Omental fat pad (tissue), 4 donors: ENCODE results near the gene CAMK4. TPM values are rescaled to one million over a fixed set of nuclear protein-coding genes. Genes with fewer than 3 reads are reported as not detected.

Experiments used
- ATAC-seq: fragments of 150-250 bp; one replicate; pipeline ENCODE4 v1.9.1; 2016; ENCODE audit warnings: mild to moderate bottlenecking, moderate library complexity; ENCODE audit not compliant: low FRiP score
- DNase-seq: peaks from one replicate; pipeline ENCODE4 v3.0.0-alpha.2; 2019; ENCODE audit warnings: low spot score
- CTCF ChIP-seq, 3 donors: fragments of 450-650 bp; IDR thresholded peaks; one replicate each; pipeline ENCODE4 v1.5.1; 2016 to 2017; ENCODE audit warnings: antibody characterized with exemption in 3 of 3, mild to moderate bottlenecking in 3 of 3, moderate library complexity in 2 of 3
- total RNA-seq, 4 donors: library from RNA; depleted of rRNA; stranded (reverse); fragments of >200 nt; gene quantifications; one replicate each; pipeline ENCODE4 v1.1.0, GENCODE V29; 2016

The CAMK4 gene
- total RNA-seq, 4 donors from 2014 or later, result 0.44 to 3.8 (median 1.7) TPM

GRCh38 chr5:111242606-111243005, 18.4 kb downstream of the CAMK4 start:
- no peak for TF ChIP-seq CTCF (IDR thresholded peaks at IDR 0.05)
- ATAC-seq (no peak), DNase-seq (no peak)

GRCh38 chr5:111243318-111243717, 19.1 kb downstream of the CAMK4 start:
- no peak for TF ChIP-seq CTCF (IDR thresholded peaks at IDR 0.05)
- ATAC-seq, result no peak
- no peak for DNase-seq

GRCh38 chr5:111245654-111246053, 21.5 kb downstream of the CAMK4 start:
- DNase-seq, result no peak
- TF ChIP-seq CTCF (IDR thresholded peaks at IDR 0.05), result no peak
- no peak for ATAC-seq

GRCh38 chr5:111246459-111246858, 22.3 kb downstream of the CAMK4 start:
- no peak for DNase-seq

GRCh38 chr5:111248571-111248970, 24.4 kb downstream of the CAMK4 start:
- no peak for ATAC-seq
- no peak for TF ChIP-seq CTCF (IDR thresholded peaks at IDR 0.05)
- DNase-seq, result no peak

More at GRCh38 chr5:111246459-111246858, 22.3 kb downstream of the CAMK4 start:
- TF ChIP-seq CTCF (IDR thresholded peaks at IDR 0.05), result no peak
- no peak for ATAC-seq

- DNase-seq, result no peak
- ATAC-seq, result no peak
- TF ChIP-seq CTCF (IDR thresholded peaks at IDR 0.05), result no peak
Measured at GRCh38 chr5:111251921-111252320, 27.7 kb downstream of the CAMK4 start.

GRCh38 chr5:111252799-111253545, 28.8 kb downstream of the CAMK4 start:
- ATAC-seq (no peak), DNase-seq (no peak)
- TF ChIP-seq CTCF (IDR thresholded peaks at IDR 0.05), result no peak
